Lung (tissue), 12 donors: Measurements from ENCODE around the gene PCNP. TPM values are rescaled to one million over a fixed set of nuclear protein-coding genes. Genes with fewer than 3 reads are reported as not detected.
"Not testable (repeated sequence)": the region's sequence is repeated elsewhere in the genome, so short reads cannot be mapped to it uniquely, and the experiment has no call there.

Source experiments
- ATAC-seq: fragments of 200-7000 bp; cut with Tn5 transposase; one replicate; pipeline ENCODE4 v1.9.1; 2020; ENCODE audit warnings: moderate number of reproducible peaks; ENCODE audit not compliant: insufficient read depth, low FRiP score
- DNase-seq, 3 donors: peaks; one replicate each; pipeline ENCODE4 v3.0.0-alpha.2; 2013 to 2017
- H3K27ac ChIP-seq, 2 donors: one replicate each; pipeline ENCODE4 v1.5.1; 2013; ENCODE audit warnings: mild to moderate bottlenecking in 2 of 2, moderate library complexity in 2 of 2, control low read depth in 1 of 2, inconsistent platforms in 1 of 2, low read depth in 1 of 2, low read length in 1 of 2
- H3K27me3 ChIP-seq, 3 donors: one replicate each; pipeline ENCODE4 v1.5.1; 2013; ENCODE audit warnings: low read length in 2 of 3; ENCODE audit not compliant: control insufficient read depth in 3 of 3, insufficient read depth in 3 of 3
- H3K36me3 ChIP-seq, 4 donors: one replicate each; pipeline ENCODE4 v1.5.1; 2013; ENCODE audit warnings: low read length in 4 of 4, mild to moderate bottlenecking in 1 of 4, moderate library complexity in 1 of 4; ENCODE audit not compliant: control insufficient read depth in 4 of 4, insufficient read depth in 4 of 4
- H3K4me1 ChIP-seq, 5 donors: one replicate each; pipeline ENCODE4 v1.5.1; 2013; ENCODE audit warnings: low read length in 5 of 5, mild to moderate bottlenecking in 2 of 5, moderate library complexity in 1 of 5; ENCODE audit not compliant: control insufficient read depth in 5 of 5, insufficient read depth in 5 of 5
- H3K4me3 ChIP-seq: one replicate; pipeline ENCODE4 v1.5.1; 2013; ENCODE audit warnings: mild to moderate bottlenecking, control low read depth, moderate library complexity
- H3K9ac ChIP-seq, 2 donors: one replicate each; pipeline ENCODE4 v1.5.1; 2013; ENCODE audit warnings: low read length in 2 of 2, control low read depth in 1 of 2; ENCODE audit not compliant: insufficient read depth in 1 of 2
- H3K9me3 ChIP-seq, 4 donors: one replicate each; pipeline ENCODE4 v1.5.1; 2013; ENCODE audit warnings: low read length in 3 of 4, mild to moderate bottlenecking in 1 of 4, moderate library complexity in 1 of 4; ENCODE audit not compliant: control insufficient read depth in 4 of 4, insufficient read depth in 3 of 4
- CTCF ChIP-seq: IDR thresholded peaks from 2 replicates; pipeline ENCODE4 v1.5.1; 2012; ENCODE audit warnings: mild to moderate bottlenecking; ENCODE audit errors: control extremely low read depth, extremely low read depth
- WGBS, 2 donors: extraction: QIAGEN DNeasy Blood & Tissue Kit; methylation state at CpG; one replicate each; pipeline ENCODE4 v1.1.7; 2013; 5-methylcytosine and 5-hydroxymethylcytosine counted together
- polyA plus RNA-seq, 2 donors: library from polyadenylated mRNA; stranded (reverse); fragments of 200-250 nt; gene quantifications; one replicate each; pipeline ENCODE4 v1.2.1, GENCODE V29; 2013
- total RNA-seq, 2 donors: library from RNA; depleted of rRNA in 1 of 2; stranded (reverse); fragments of >200 nt in 1 of 2; gene quantifications; one replicate each; pipeline ENCODE4 v1.2.1, GENCODE V29; 2014 to 2021
- donor health status: control.
- donor health status: control.
- donor health status: Bipolar disorder and iron deficiency.
- donor health status: healthy.
- donor health status: DM: yes; HTN: yes; CAD: no.

The PCNP gene
- total and polyA plus RNA-seq, 4 donors, result 73.1 to 195 (median 99.7) TPM

GRCh38 chr3:101548527-101549105, 25.4 kb upstream of the PCNP start:
- no peak for ATAC-seq

GRCh38 chr3:101549473-101549872, 24.5 kb upstream of the PCNP start:
- Histone ChIP-seq H3K27ac (no peak overlapping the region), H3K9ac (no peak overlapping the region), H3K4me3 (no peak overlapping the region), H3K4me1 (no peaks in the 10 kb centered on the region), H3K27me3 (no peaks in the 10 kb centered on the region), H3K36me3 (no peaks in the 10 kb centered on the region), H3K9me3 (no peaks in the 10 kb centered on the region)
- 67 to 82% methylated on average over 1 of the region's 1 CpG for WGBS, 2 donors
- DNase-seq (no peak), ATAC-seq (no peak)
- TF ChIP-seq CTCF, result no peak

More at GRCh38 chr3:101548527-101549105, 25.4 kb upstream of the PCNP start:
- Histone ChIP-seq H3K4me1 (peaks cover 0 to 3% (median 0%) of the 10 kb centered on the region in 5 donors), H3K9me3 (no peaks in the 10 kb centered on the region), H3K27ac (no peak overlapping the region), H3K27me3 (no peaks in the 10 kb centered on the region), H3K36me3 (no peaks in the 10 kb centered on the region), H3K4me3 (no peak overlapping the region), H3K9ac (no peak overlapping the region)
- 72 to 88% methylated on average over 2 of the region's 2 CpGs for WGBS, 2 donors
- no peak for TF ChIP-seq CTCF
- DNase-seq, result no peak

- not testable (repeated sequence) for ATAC-seq, H3K4me1 ChIP-seq
- 95% methylated on average over 48 to 50 of the region's 50 CpGs for WGBS, 2 donors
These were observed 22.5 kb upstream of the PCNP start for GRCh38 chr3:101551359-101552081.

GRCh38 chr3:101553381-101553780, 20.6 kb upstream of the PCNP start:
- H3K4me1 ChIP-seq, DNase-seq, H3K4me3 ChIP-seq, H3K9me3 ChIP-seq, ATAC-seq, H3K36me3 ChIP-seq, H3K27ac ChIP-seq, H3K9ac ChIP-seq, H3K27me3 ChIP-seq: not testable (repeated sequence)
- 84 to 89% methylated on average over 5 of the region's 5 CpGs for WGBS, 2 donors

More at GRCh38 chr3:101551359-101552081, 22.5 kb upstream of the PCNP start:
- not testable (repeated sequence) for H3K4me3 ChIP-seq, H3K9me3 ChIP-seq, H3K9ac ChIP-seq, H3K27me3 ChIP-seq, DNase-seq, H3K36me3 ChIP-seq, H3K27ac ChIP-seq
